Epithelial cell of proximal tubule (primary cell): Measurements from ENCODE around the gene KIAA1143. TPM values are rescaled to one million over a fixed set of nuclear protein-coding genes. Genes with fewer than 3 reads are reported as not detected.

Source experiments
- DNase-seq: peaks from one replicate; pipeline ENCODE4 v3.0.0-alpha.2; 2011; ENCODE audit warnings: low read depth
- H3K4me3 ChIP-seq: 2 replicates; pipeline ENCODE4 v1.5.1; 2011; ENCODE audit warnings: low read depth, mild to moderate bottlenecking, low read length
- CTCF ChIP-seq: conservative IDR thresholded peaks from 2 replicates; pipeline ENCODE4 v1.5.1; 2012; ENCODE audit warnings: low read depth, mild to moderate bottlenecking, low read length
- total RNA-seq: library from RNA; depleted of rRNA; stranded (reverse); fragments of >200 nt; gene quantifications from 2 replicates; pipeline ENCODE4 v1.2.3, GENCODE V29; 2015

The KIAA1143 gene
- total RNA-seq, 1 donor from 2014 or later: 17.2 TPM

- TF ChIP-seq CTCF: no peak
- DNase-seq: peak; percentile 37
- H3K4me3 ChIP-seq: peak within 1 kb of the TSS; percentile 64
These were observed 32.0 kb downstream of the KIAA1143 start, which contains the start of gene ZNF501 for GRCh38 chr3:44729384-44729910. TSS of gene ZNF501 (plus strand) at chr3:44729635. CDS start at chr3:44734422, 4,787 bp downstream.

- no peak for TF ChIP-seq CTCF
- no peak for DNase-seq
- H3K4me3 ChIP-seq: no peak overlapping the region
These were observed 39.4 kb downstream of the KIAA1143 start for GRCh38 chr3:44722103-44722401.

GRCh38 chr3:44721231-44722102 is 40.0 kb downstream of the KIAA1143 start:
- TF ChIP-seq CTCF: no peak
- no peak for DNase-seq
- H3K4me3 ChIP-seq: no peak overlapping the region

GRCh38 chr3:44712455-44713075 is 48.9 kb downstream of the KIAA1143 start, which contains the start of gene ZNF502:
TSS of gene ZNF502 (plus strand) at chr3:44712660. CDS start at chr3:44720262, 7,602 bp downstream.
- DNase-seq: no peak
- peak; percentile 39 for TF ChIP-seq CTCF
- peak within 1 kb of the TSS; percentile 82 for H3K4me3 ChIP-seq

Other genes with a start within 250 kb of the KIAA1143 start
- 3.5 and 5.7 TPM in 2 replicates for gene ZKSCAN7, start 206.4 kb downstream of the KIAA1143 start, total RNA-seq
- 1.7 and 2.5 TPM in 2 replicates for gene ZNF660, start 176.7 kb downstream of the KIAA1143 start, total RNA-seq
- gene ZNF197, start 136.6 kb downstream of the KIAA1143 start, total RNA-seq: 4.8 and 7.3 TPM in 2 replicates
- 3.6 and 8.3 TPM in 2 replicates for gene ZNF35, start 112.9 kb downstream of the KIAA1143 start, total RNA-seq
- 2.2 and 4.7 TPM in 2 replicates for gene ZNF502, start 49.0 kb downstream of the KIAA1143 start, total RNA-seq
- gene ZNF501, start 32.0 kb downstream of the KIAA1143 start, total RNA-seq: 1.7 and 2.4 TPM in 2 replicates
- 11.8 and 16.6 TPM in 2 replicates for gene KIF15, start 175 bp upstream of the KIAA1143 start, total RNA-seq
- gene TMEM42, start 100.3 kb upstream of the KIAA1143 start, total RNA-seq: 20.1 and 22.3 TPM in 2 replicates
- gene TGM4, start 113.0 kb upstream of the KIAA1143 start, total RNA-seq: 0.07 TPM in 1 of 2 replicates, not detected in the other
- gene ZDHHC3, start 214.6 kb upstream of the KIAA1143 start, total RNA-seq: 38.9 and 65.8 TPM in 2 replicates
- 68.3 and 85.1 TPM in 2 replicates for gene EXOSC7, start 214.6 kb upstream of the KIAA1143 start, total RNA-seq